Loucy (cell line): ENCODE data around the gene SNU13.
"Not testable (repeated sequence)": the region's sequence is repeated elsewhere in the genome, so short reads cannot be mapped to it uniquely, and the experiment has no call there.

Source experiments
- H2AFZ ChIP-seq: fragments of 200-600 bp; sonication (generic); 2 replicates; pipeline ENCODE4 v1.6.0; 2016; ENCODE audit warnings: antibody characterized with exemption, mild to moderate bottlenecking, low read length, moderate library complexity
- H3F3A ChIP-seq: fragments of 200-600 bp; 2 replicates; pipeline ENCODE4 v1.6.0; 2016; ENCODE audit warnings: antibody characterized with exemption, low read depth, mild to moderate bottlenecking
- H3K27me3 ChIP-seq: fragments of 200-600 bp; sonication (generic); 2 replicates; pipeline ENCODE4 v1.6.1; 2014; ENCODE audit warnings: low read length, mild to moderate bottlenecking; ENCODE audit not compliant: insufficient read depth, poor library complexity, severe bottlenecking
- H3K36me3 ChIP-seq: fragments of 200-600 bp; sonication (generic); 2 replicates; pipeline ENCODE4 v1.6.1; 2016; ENCODE audit warnings: low read length; ENCODE audit not compliant: insufficient read depth
- H3K4me1 ChIP-seq: fragments of 200-600 bp; sonication (generic); 2 replicates; pipeline ENCODE4 v1.5.1; 2014; ENCODE audit warnings: low read length, mild to moderate bottlenecking; ENCODE audit not compliant: insufficient read depth, poor library complexity, severe bottlenecking
- H3K4me2 ChIP-seq: fragments of 200-600 bp; sonication (generic); 2 replicates; pipeline ENCODE4 v1.6.0; 2014; ENCODE audit warnings: antibody characterized with exemption, low read length, low read depth, mild to moderate bottlenecking; ENCODE audit not compliant: poor library complexity, severe bottlenecking
- H3K4me3 ChIP-seq: fragments of 200-600 bp; sonication (generic); 2 replicates; pipeline ENCODE4 v1.5.1; 2014; ENCODE audit warnings: low read length, mild to moderate bottlenecking, mixed read lengths; ENCODE audit not compliant: poor library complexity, severe bottlenecking
- H3K79me2 ChIP-seq: fragments of 200-600 bp; sonication (generic); 2 replicates; pipeline ENCODE4 v1.6.1; 2014; ENCODE audit warnings: low read length; ENCODE audit not compliant: insufficient read depth
- H3K9ac ChIP-seq: fragments of 200-600 bp; sonication (generic); 2 replicates; pipeline ENCODE4 v1.6.0; 2014; ENCODE audit warnings: mild to moderate bottlenecking, low read depth, low read length, moderate library complexity; ENCODE audit not compliant: poor library complexity, severe bottlenecking
- H3K9me2 ChIP-seq: fragments of 200-600 bp; sonication (generic); replicated peaks from 2 replicates; pipeline ENCODE4 v1.6.1; 2016; ENCODE audit warnings: low read depth, low read length, mixed read lengths
- H3K9me3 ChIP-seq: fragments of 200-600 bp; sonication (generic); 2 replicates; pipeline ENCODE4 v1.6.1; 2014; ENCODE audit warnings: mild to moderate bottlenecking, antibody characterized with exemption, low read length, low read depth; ENCODE audit not compliant: insufficient read depth
- H4K20me1 ChIP-seq: fragments of 200-600 bp; sonication (generic); 2 replicates; pipeline ENCODE4 v1.6.0; 2014; ENCODE audit warnings: antibody characterized with exemption, low read length, mild to moderate bottlenecking; ENCODE audit not compliant: insufficient read depth, poor library complexity, severe bottlenecking
- EZH2phosphoT487 ChIP-seq: fragments of 200-600 bp; IDR thresholded peaks from 2 replicates; pipeline ENCODE4 v1.6.1; 2018; ENCODE audit warnings: antibody characterized with exemption, mild to moderate bottlenecking, moderate library complexity, borderline replicate concordance
- TF ChIP-seq, protein P1 (sequence below): fragments of 200-600 bp; sonication (generic); conservative IDR thresholded peaks from 2 replicates; pipeline ENCODE4 v1.5.1; 2014; ENCODE audit warnings: mild to moderate bottlenecking, antibody characterized with exemption, low read length

Gene SNU13

DNA sequence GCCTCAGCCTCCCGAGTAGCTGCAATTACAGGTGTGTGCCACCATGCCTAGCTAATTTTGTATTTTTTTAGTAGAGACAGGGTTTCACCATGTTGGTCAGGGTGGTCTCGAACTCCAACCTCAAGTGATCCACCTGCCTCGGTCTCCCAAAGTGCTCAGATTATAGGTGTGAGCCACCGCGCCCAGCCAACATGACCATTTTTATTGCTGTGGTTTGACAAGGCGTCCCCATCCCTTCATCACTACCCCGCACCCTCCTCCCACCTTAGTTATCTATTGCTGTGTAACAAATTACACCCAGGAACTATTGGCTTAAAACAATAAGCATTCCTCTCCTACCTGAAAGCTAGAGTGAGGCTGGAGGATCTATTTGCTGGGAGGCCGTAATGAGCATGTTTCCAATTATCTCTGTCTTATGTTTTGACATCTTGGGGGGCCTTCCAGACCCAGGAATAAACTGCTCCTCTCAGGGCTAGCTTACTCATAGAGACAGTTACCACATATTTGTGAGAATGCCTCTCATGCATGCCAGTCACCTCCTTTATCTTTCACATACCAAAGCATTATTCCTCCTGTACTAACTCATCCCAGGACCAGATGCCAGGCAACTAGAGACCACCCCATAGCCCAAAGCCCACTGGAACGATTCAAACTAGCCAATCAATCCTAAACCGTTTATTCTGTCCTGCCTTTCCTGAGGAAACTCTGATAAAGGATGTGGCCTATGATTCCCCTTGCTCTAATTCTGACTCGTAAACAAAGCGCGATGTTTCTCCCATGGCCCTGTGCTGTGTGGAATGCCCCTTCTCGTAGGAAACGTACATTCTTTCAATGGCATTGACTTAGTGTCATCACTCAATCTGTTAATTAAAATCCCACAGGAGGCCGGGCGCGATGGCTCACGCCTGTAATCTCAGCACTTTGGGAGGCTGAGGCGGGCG, 19.4 kb downstream of the SNU13 start:
- Histone ChIP-seq H3K9ac (no peak overlapping the region), H2AFZ (no peak overlapping the region), H3K9me3 (no peaks in the 10 kb centered on the region), H3K9me2 (no peaks in the 10 kb centered on the region), H3F3A (no peaks in the 10 kb centered on the region), H3K27me3 (no peaks in the 10 kb centered on the region), H3K79me2 (peaks cover 2% of the 10 kb centered on the region; the same call in 1 of the 2 replicates), H3K4me1 (peaks cover 6% of the 10 kb centered on the region), H4K20me1 (no peaks in the 10 kb centered on the region), H3K36me3 (peaks cover 30% of the 10 kb centered on the region; the same call in 1 of the 2 replicates), H3K4me3 (no peak overlapping the region), H3K4me2 (no peak overlapping the region)
- no peak for TF ChIP-seq EZH2phosphoT487
- TF ChIP-seq, protein P1, sequence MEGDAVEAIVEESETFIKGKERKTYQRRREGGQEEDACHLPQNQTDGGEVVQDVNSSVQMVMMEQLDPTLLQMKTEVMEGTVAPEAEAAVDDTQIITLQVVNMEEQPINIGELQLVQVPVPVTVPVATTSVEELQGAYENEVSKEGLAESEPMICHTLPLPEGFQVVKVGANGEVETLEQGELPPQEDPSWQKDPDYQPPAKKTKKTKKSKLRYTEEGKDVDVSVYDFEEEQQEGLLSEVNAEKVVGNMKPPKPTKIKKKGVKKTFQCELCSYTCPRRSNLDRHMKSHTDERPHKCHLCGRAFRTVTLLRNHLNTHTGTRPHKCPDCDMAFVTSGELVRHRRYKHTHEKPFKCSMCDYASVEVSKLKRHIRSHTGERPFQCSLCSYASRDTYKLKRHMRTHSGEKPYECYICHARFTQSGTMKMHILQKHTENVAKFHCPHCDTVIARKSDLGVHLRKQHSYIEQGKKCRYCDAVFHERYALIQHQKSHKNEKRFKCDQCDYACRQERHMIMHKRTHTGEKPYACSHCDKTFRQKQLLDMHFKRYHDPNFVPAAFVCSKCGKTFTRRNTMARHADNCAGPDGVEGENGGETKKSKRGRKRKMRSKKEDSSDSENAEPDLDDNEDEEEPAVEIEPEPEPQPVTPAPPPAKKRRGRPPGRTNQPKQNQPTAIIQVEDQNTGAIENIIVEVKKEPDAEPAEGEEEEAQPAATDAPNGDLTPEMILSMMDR, result no peak

GRCh38 chr22:41664951-41665350, 23.7 kb downstream of the SNU13 start:
- no peaks in the 10 kb centered on the region for H3K9me3 ChIP-seq
- no peaks in the 10 kb centered on the region for H3F3A ChIP-seq
- H3K36me3 ChIP-seq, result peaks cover 56% of the 10 kb centered on the region
- H3K4me1 ChIP-seq, result peaks cover 6% of the 10 kb centered on the region
- no peaks in the 10 kb centered on the region for H3K27me3 ChIP-seq
- H4K20me1 ChIP-seq, result no peaks in the 10 kb centered on the region
- H2AFZ ChIP-seq, result no peak overlapping the region
- H3K9me2 ChIP-seq, result no peaks in the 10 kb centered on the region
- no peak overlapping the region for H3K9ac ChIP-seq
- H3K4me3 ChIP-seq, result no peak overlapping the region
- H3K4me2 ChIP-seq, result no peak overlapping the region
- no peaks in the 10 kb centered on the region for H3K79me2 ChIP-seq
- TF ChIP-seq EZH2phosphoT487, result no peak
- TF ChIP-seq, protein P1, result no peak

GRCh38 chr22:41664490-41664889, 24.2 kb downstream of the SNU13 start:
- Histone ChIP-seq H3K9me3 (no peaks in the 10 kb centered on the region), H3K9ac (no peak overlapping the region), H3K9me2 (no peaks in the 10 kb centered on the region), H3K79me2 (no peaks in the 10 kb centered on the region), H3K27me3 (no peaks in the 10 kb centered on the region), H3K4me2 (no peak overlapping the region), H3K4me1 (peaks cover 6% of the 10 kb centered on the region), H2AFZ (no peak overlapping the region), H3K4me3 (no peak overlapping the region), H4K20me1 (no peaks in the 10 kb centered on the region), H3F3A (no peaks in the 10 kb centered on the region), H3K36me3 (peaks cover 60% of the 10 kb centered on the region)
- TF ChIP-seq, protein P1, result no peak
- no peak for TF ChIP-seq EZH2phosphoT487

DNA sequence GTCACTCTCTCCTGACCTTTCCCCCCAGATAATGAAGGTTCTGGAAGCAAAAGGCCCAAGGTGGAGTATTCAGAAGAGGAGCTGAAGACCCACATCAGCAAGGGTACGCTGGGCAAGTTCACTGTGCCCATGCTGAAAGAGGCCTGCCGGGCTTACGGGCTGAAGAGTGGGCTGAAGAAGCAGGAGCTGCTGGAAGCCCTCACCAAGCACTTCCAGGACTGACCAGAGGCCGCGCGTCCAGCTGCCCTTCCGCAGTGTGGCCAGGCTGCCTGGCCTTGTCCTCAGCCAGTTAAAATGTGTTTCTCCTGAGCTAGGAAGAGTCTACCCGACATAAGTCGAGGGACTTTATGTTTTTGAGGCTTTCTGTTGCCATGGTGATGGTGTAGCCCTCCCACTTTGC, 25.1 kb downstream of the SNU13 start:
- not testable (repeated sequence) for H3K27me3 ChIP-seq, H4K20me1 ChIP-seq, H3F3A ChIP-seq, H2AFZ ChIP-seq, H3K9me3 ChIP-seq, H3K9ac ChIP-seq, H3K4me3 ChIP-seq, H3K9me2 ChIP-seq, H3K4me1 ChIP-seq, H3K4me2 ChIP-seq, H3K79me2 ChIP-seq
- peaks cover 69% of the 10 kb centered on the region for H3K36me3 ChIP-seq
